Ovary (tissue), 9 donors: ENCODE results near the gene GPR156. TPM values are rescaled to one million over a fixed set of nuclear protein-coding genes. Genes with fewer than 3 reads are reported as not detected.

ENCODE experiments used
- DNase-seq, 5 donors: peaks; one replicate each; pipeline ENCODE4 v3.0.0-alpha.2; 2019 to 2020
- H3K27ac ChIP-seq, 2 donors: fragments of 200-600 bp; one replicate each; pipeline versions ENCODE4 v1.5.1 to v1.8.0; 2019 to 2022
- H3K27me3 ChIP-seq: fragments of 200-600 bp; one replicate; pipeline ENCODE4 v1.8.0; 2022
- H3K36me3 ChIP-seq: fragments of 200-600 bp; sonication (generic); one replicate; pipeline ENCODE4 v1.5.1; 2019
- H3K4me1 ChIP-seq: one replicate; pipeline ENCODE4 v1.8.1; 2013; ENCODE audit warnings: mild to moderate bottlenecking, moderate library complexity; ENCODE audit not compliant: insufficient read depth
- H3K4me3 ChIP-seq: fragments of 200-600 bp; sonication (generic); one replicate; pipeline ENCODE4 v1.5.1; 2017
- H3K9me3 ChIP-seq, 2 donors: fragments of 200-600 bp in 1 of 2; sonication (generic) in 1 of 2; one replicate each; pipeline versions ENCODE4 v1.5.1 to v1.8.1; 2013 to 2019; ENCODE audit warnings: mild to moderate bottlenecking in 1 of 2, moderate library complexity in 1 of 2
- CTCF ChIP-seq, 3 donors: fragments of 450-650 bp in 2 of 3; fragments of 200-600 bp in 1 of 3; IDR thresholded peaks; one replicate each; pipeline versions ENCODE4 v1.5.1 to v1.8.0; 2016 to 2022; ENCODE audit warnings: antibody characterized with exemption in 3 of 3, mild to moderate bottlenecking in 1 of 3
- EP300 ChIP-seq: sonication (generic); formaldehyde crosslinking; IDR thresholded peaks from one replicate; pipeline ENCODE4 v1.6.1; 2017; ENCODE audit warnings: antibody characterized with exemption
- POLR2A ChIP-seq: fragments of 450-650 bp; IDR thresholded peaks from one replicate; pipeline ENCODE4 v1.6.1; 2017; ENCODE audit warnings: antibody characterized with exemption, mild to moderate bottlenecking, moderate library complexity
- WGBS, 3 donors: extraction: QIAGEN DNeasy Blood & Tissue Kit in 1 of 3; methylation state at CpG; one replicate each; pipeline versions ENCODE4 v1.1.5 to v1.1.7; 2013 to 2017; 5-methylcytosine and 5-hydroxymethylcytosine counted together
- intact Hi-C, 4 donors: fragments of 100-400 bp; cut with DNase I; formaldehyde crosslinking; loops; one replicate each; pipeline versions ENCODE4 v1.11.0 to v1.15.1; 2022 to 2023
- polyA plus RNA-seq, 2 donors: library from polyadenylated mRNA; stranded (reverse); fragments of 200-250 nt in 1 of 2; fragments of 350-450 nt in 1 of 2; fragmentation: Illumina TruSeq in 1 of 2; extraction: RNeasy Lipid Tissue Mini Kit (QIAGEN cat#74804) in 1 of 2; gene quantifications; one replicate each; pipeline ENCODE4 v1.2.3, GENCODE V29; 2013 to 2014
- small RNA-seq: library from RNA; depleted of rRNA; stranded (forward); fragments of <200 nt; gene quantifications from one replicate; pipeline ENCODE3, GENCODE V24; 2016
- total RNA-seq, 7 donors: library from RNA; depleted of rRNA in 2 of 7; stranded (reverse); fragments of >200 nt in 2 of 7; fragmentation: NEBNext Ultra II Directional in 3 of 7; extraction: Animal tissue kit (Norgen Biotek cat#: 25700) in 3 of 7; gene quantifications; one replicate each; pipeline versions ENCODE4 v1.1.0 to v1.2.4, GENCODE V29; 2016 to 2023
- donor health status: DM: no; HTN: no; CAD: no; lungs with moderate emphysema.
- donor health status: DM: no; HTN: no; CAD: no.
- donor health status: Bipolar disorder and iron deficiency.
- donor health status: DM: yes; HTN: yes; CAD: no.
- donor health status: DM: no; HTN: no; CAD: no.
- donor health status: DM: yes; HTN: yes; CAD: no.

GPR156 gene
- total and polyA plus RNA-seq, 9 donors: 0.24 to 3.5 (median 1.4) TPM

GRCh38 chr3:120125992-120126391, 159.0 kb downstream of the GPR156 start:
- Histone ChIP-seq H3K9me3 (no peaks in the 10 kb centered on the region), H3K27ac (no peak overlapping the region), H3K36me3 (no peaks in the 10 kb centered on the region), H3K4me3 (no peak overlapping the region), H3K27me3 (no peaks in the 10 kb centered on the region), H3K4me1 (no peaks in the 10 kb centered on the region)
- no peak for DNase-seq
- TF ChIP-seq EP300 (no peak), CTCF (IDR thresholded peaks at IDR 0.05) (no peak), POLR2A (no peak)
- intact Hi-C loops: no loop called here

GRCh38 chr3:120119846-120120510, 165.0 kb downstream of the GPR156 start:
- no peaks in the 10 kb centered on the region for H3K9me3 ChIP-seq
- intact Hi-C loops: no loop called here
- H3K36me3 ChIP-seq: no peaks in the 10 kb centered on the region
- H3K4me3 ChIP-seq: no peak overlapping the region
- no peak overlapping the region for H3K27ac ChIP-seq
- TF ChIP-seq EP300 (no peak), CTCF (IDR thresholded peaks at IDR 0.05) (no peak), POLR2A (no peak)
- 86 to 92% (median 89%) methylated on average over 7 of the region's 7 CpGs for WGBS, 3 donors
- H3K27me3 ChIP-seq: no peaks in the 10 kb centered on the region
- H3K4me1 ChIP-seq: no peaks in the 10 kb centered on the region
- DNase-seq: no peak

Small RNA genes within 50 kb of the gene (small RNA-seq; reads per million reads assigned to genes)
- gene RF00019 (not detected), gene RN7SL397P (not detected)

Other genes with a start within 250 kb of the GPR156 start
- 10 to 100 TPM; 16.0 to 38.4 (median 27.9) TPM for gene GSK3B, start 190.8 kb downstream of the GPR156 start, total RNA-seq
- 10 to 100 TPM in 1 of 2 donors, 1 to 10 TPM in 1; 8.3 to 24.3 TPM for gene GSK3B, start 190.8 kb downstream of the GPR156 start, polyA plus RNA-seq
- gene LRRC58, start 64.1 kb upstream of the GPR156 start, total RNA-seq: 10 to 100 TPM; 25.3 to 41.8 (median 33.1) TPM
- gene LRRC58, start 64.1 kb upstream of the GPR156 start, polyA plus RNA-seq: 10 to 100 TPM; 10.3 to 14.8 TPM
- gene FSTL1, start 165.8 kb upstream of the GPR156 start, total RNA-seq: 100 to 1,000 TPM in 5 of 7 donors, 10 to 100 TPM in 2; 98.0 to 296 (median 204) TPM
- gene FSTL1, start 165.8 kb upstream of the GPR156 start, polyA plus RNA-seq: 100 to 1,000 TPM; 104 to 357 TPM